K562 (cell line): ENCODE results near the gene TUBA1B. TPM values are rescaled to one million over a fixed set of nuclear protein-coding genes. Genes with fewer than 3 reads are reported as not detected.

Source experiments
- BCL6 ChIP-seq: fragments of 250-450 bp; sonication (Bioruptor Pico); IDR thresholded peaks from 2 replicates; pipeline ENCODE4 v1.4.0; 2020
- CHD2 ChIP-seq: IDR thresholded peaks from 2 replicates; pipeline ENCODE4 v1.6.1; 2011; ENCODE audit warnings: low read depth, low read length
- CTBP1 ChIP-seq: fragments of 450-650 bp; IDR thresholded peaks from 2 replicates; pipeline ENCODE4 v1.6.1; 2016; ENCODE audit warnings: borderline replicate concordance
- ESRRB ChIP-seq: fragments of 250-450 bp; sonication (Bioruptor Pico); IDR thresholded peaks from 2 replicates; pipeline ENCODE4 v1.5.0; 2020; ENCODE audit warnings: mild to moderate bottlenecking, moderate library complexity, borderline replicate concordance
- FOXP1 ChIP-seq: sonication (generic); formaldehyde crosslinking; IDR thresholded peaks from 2 replicates; pipeline ENCODE4 v1.8.0; 2022; ENCODE audit warnings: mild to moderate bottlenecking, missing genetic modification reagents
- GTF2A2 ChIP-seq: IDR thresholded peaks from 2 replicates; pipeline ENCODE4 v1.6.1; 2016; ENCODE audit warnings: mild to moderate bottlenecking, missing genetic modification characterization, missing compliant biosample characterization
- HNRNPH1 ChIP-seq: fragments of 200-400 bp; formaldehyde crosslinking; optimal IDR thresholded peaks from 2 replicates; pipeline ENCODE3; 2017; ENCODE audit warnings: low read depth, mild to moderate bottlenecking, low read length, moderate library complexity
- KDM4B ChIP-seq, 2 experiments: fragments of 450-650 bp in 1 of 2; sonication (generic) in 1 of 2; IDR thresholded peaks; 2 replicates each; pipeline ENCODE4 v1.6.1; 2016 to 2017; ENCODE audit warnings: borderline replicate concordance in 2 of 2, antibody characterized with exemption in 1 of 2, low read depth in 1 of 2, mild to moderate bottlenecking in 1 of 2
- PHF21A ChIP-seq: fragments of 450-650 bp; IDR thresholded peaks from 2 replicates; pipeline ENCODE4 v1.6.1; 2017; ENCODE audit warnings: low read depth, borderline replicate concordance
- TCF7L2 ChIP-seq: fragments of 150-350 bp; IDR thresholded peaks from 2 replicates; pipeline ENCODE4 v1.6.1; 2016; ENCODE audit warnings: low read depth, mild to moderate bottlenecking, low read length, moderate library complexity
- XRCC3 ChIP-seq: fragments of 450-650 bp; IDR thresholded peaks from 2 replicates; pipeline ENCODE4 v1.6.1; 2017; ENCODE audit warnings: mild to moderate bottlenecking, moderate library complexity
- YY1 ChIP-seq, 3 experiments: IDR thresholded peaks; 2 replicates each; pipeline ENCODE4 v1.6.1; 2011; ENCODE audit warnings: low read length in 2 of 3, mild to moderate bottlenecking in 2 of 3, moderate library complexity in 2 of 3, borderline replicate concordance in 1 of 3, control low read depth in 1 of 3, low read depth in 1 of 3; ENCODE audit not compliant: insufficient read depth in 3 of 3, insufficient replicate concordance in 2 of 3, control insufficient read depth in 1 of 3, insufficient read length in 1 of 3; ENCODE audit errors: extremely low read depth in 1 of 3
- ZFP91 ChIP-seq: sonication (generic); formaldehyde crosslinking; IDR thresholded peaks from 2 replicates; pipeline ENCODE4 v1.8.0; 2022; ENCODE audit warnings: mild to moderate bottlenecking, missing genetic modification reagents
- ZNF253 ChIP-seq: fragments of 250-450 bp; sonication (Bioruptor Pico); conservative IDR thresholded peaks from 2 replicates; pipeline ENCODE4 v1.6.1; 2021; ENCODE audit warnings: mild to moderate bottlenecking
- ZSCAN32 ChIP-seq: fragments of 450-650 bp; formaldehyde crosslinking; IDR thresholded peaks from 2 replicates; pipeline ENCODE4 v1.4.0; 2020; ENCODE audit warnings: mild to moderate bottlenecking, moderate library complexity
- polyA plus RNA-seq, 8 experiments: library from polyadenylated mRNA; depleted of rRNA in 4 of 8; stranded (reverse) in 5 of 8; unstranded in 3 of 8; fragments of >200 nt; fragmentation: Nextera tagmentation in 2 of 8; fragmentation: Illumina TruSeq in 1 of 8; extraction: Ambion mirVana in 2 of 8; extraction: Trizol in 1 of 8; gene quantifications; 2 replicates each; pipeline versions ENCODE4 v1.2.1 to v1.2.3, GENCODE V29; 2011 to 2014; ENCODE audit warnings: inconsistent platforms in 1 of 8, missing spikeins in 1 of 8
- total RNA-seq, 7 experiments: library from RNA; depleted of rRNA in 6 of 7; stranded (reverse); fragments of >200 nt in 6 of 7; fragmentation: Illumina TruSeq in 2 of 7; extraction: Trizol in 2 of 7; gene quantifications; 2 replicates each; pipeline versions ENCODE4 v1.2.1 to v1.2.3, GENCODE V29; 2011 to 2021; ENCODE audit warnings: low replicate concordance in 1 of 7
- TF ChIP-seq, protein P1 (sequence below): fragments of 250-450 bp; sonication (Bioruptor Pico); IDR thresholded peaks from 2 replicates; pipeline ENCODE4 v1.4.0; 2020
- TF ChIP-seq, protein P2 (sequence below): sonication (generic); formaldehyde crosslinking; IDR thresholded peaks from 2 replicates; pipeline ENCODE4 v1.8.0; 2022; ENCODE audit warnings: mild to moderate bottlenecking, missing genetic modification reagents
- TF ChIP-seq, protein P3 (sequence below): fragments of 450-650 bp; IDR thresholded peaks from 2 replicates; pipeline ENCODE4 v1.6.1; 2016

The TUBA1B gene
- total and polyA plus RNA-seq, 9 of the 15 experiments (the other 6 are each of a cell fraction or from before 2014, with no cell fraction given), result 2,189 to 4,624 (median 2,628) TPM

GRCh38 chr12:49110464-49111155 is 20.6 kb downstream of the TUBA1B start, which contains the start of gene LMBR1L (continued):
- no peak; the same call in 1 of the 2 replicates for TF ChIP-seq CTBP1
- no peak for TF ChIP-seq ZSCAN32 (CRISPR knock-in tag)
- TF ChIP-seq, protein P1, sequence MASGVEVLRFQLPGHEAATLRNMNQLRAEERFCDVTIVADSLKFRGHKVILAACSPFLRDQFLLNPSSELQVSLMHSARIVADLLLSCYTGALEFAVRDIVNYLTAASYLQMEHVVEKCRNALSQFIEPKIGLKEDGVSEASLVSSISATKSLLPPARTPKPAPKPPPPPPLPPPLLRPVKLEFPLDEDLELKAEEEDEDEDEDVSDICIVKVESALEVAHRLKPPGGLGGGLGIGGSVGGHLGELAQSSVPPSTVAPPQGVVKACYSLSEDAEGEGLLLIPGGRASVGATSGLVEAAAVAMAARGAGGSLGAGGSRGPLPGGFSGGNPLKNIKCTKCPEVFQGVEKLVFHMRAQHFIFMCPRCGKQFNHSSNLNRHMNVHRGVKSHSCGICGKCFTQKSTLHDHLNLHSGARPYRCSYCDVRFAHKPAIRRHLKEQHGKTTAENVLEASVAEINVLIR, result peak; percentile 81
- no peak for TF ChIP-seq BCL6
- TF ChIP-seq ESRRB (CRISPR knock-in tag), result no peak
- peak; percentile 95 for TF ChIP-seq ZFP91
- TF ChIP-seq, protein P2, sequence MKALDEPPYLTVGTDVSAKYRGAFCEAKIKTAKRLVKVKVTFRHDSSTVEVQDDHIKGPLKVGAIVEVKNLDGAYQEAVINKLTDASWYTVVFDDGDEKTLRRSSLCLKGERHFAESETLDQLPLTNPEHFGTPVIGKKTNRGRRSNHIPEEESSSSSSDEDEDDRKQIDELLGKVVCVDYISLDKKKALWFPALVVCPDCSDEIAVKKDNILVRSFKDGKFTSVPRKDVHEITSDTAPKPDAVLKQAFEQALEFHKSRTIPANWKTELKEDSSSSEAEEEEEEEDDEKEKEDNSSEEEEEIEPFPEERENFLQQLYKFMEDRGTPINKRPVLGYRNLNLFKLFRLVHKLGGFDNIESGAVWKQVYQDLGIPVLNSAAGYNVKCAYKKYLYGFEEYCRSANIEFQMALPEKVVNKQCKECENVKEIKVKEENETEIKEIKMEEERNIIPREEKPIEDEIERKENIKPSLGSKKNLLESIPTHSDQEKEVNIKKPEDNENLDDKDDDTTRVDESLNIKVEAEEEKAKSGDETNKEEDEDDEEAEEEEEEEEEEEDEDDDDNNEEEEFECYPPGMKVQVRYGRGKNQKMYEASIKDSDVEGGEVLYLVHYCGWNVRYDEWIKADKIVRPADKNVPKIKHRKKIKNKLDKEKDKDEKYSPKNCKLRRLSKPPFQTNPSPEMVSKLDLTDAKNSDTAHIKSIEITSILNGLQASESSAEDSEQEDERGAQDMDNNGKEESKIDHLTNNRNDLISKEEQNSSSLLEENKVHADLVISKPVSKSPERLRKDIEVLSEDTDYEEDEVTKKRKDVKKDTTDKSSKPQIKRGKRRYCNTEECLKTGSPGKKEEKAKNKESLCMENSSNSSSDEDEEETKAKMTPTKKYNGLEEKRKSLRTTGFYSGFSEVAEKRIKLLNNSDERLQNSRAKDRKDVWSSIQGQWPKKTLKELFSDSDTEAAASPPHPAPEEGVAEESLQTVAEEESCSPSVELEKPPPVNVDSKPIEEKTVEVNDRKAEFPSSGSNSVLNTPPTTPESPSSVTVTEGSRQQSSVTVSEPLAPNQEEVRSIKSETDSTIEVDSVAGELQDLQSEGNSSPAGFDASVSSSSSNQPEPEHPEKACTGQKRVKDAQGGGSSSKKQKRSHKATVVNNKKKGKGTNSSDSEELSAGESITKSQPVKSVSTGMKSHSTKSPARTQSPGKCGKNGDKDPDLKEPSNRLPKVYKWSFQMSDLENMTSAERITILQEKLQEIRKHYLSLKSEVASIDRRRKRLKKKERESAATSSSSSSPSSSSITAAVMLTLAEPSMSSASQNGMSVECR (CRISPR knock-in tag), result peak; percentile 90
- TF ChIP-seq FOXP1 (CRISPR knock-in tag), result no peak
- TF ChIP-seq YY1 (IDR thresholded peaks at IDR 0.05; ENCODE audit: borderline replicate concordance in 1 of 3, control insufficient read depth in 1 of 3, extremely low read depth in 1 of 3, insufficient read depth in 3 of 3, insufficient read length in 1 of 3, insufficient replicate concordance in 2 of 3, low read depth in 1 of 3, low read length in 2 of 3), result peak in 2 of 3 experiments; percentile 71 to 83
- TF ChIP-seq CHD2, result peak; percentile 78
- TF ChIP-seq KDM4B (IDR thresholded peaks at IDR 0.05; ENCODE audit: borderline replicate concordance in 2 of 2, low read depth in 1 of 2), result no peak
- no peak for TF ChIP-seq PHF21A
- TF ChIP-seq TCF7L2, result no peak
- no peak for TF ChIP-seq GTF2A2 (tag)
- no peak for TF ChIP-seq XRCC3
- TF ChIP-seq, protein P3, sequence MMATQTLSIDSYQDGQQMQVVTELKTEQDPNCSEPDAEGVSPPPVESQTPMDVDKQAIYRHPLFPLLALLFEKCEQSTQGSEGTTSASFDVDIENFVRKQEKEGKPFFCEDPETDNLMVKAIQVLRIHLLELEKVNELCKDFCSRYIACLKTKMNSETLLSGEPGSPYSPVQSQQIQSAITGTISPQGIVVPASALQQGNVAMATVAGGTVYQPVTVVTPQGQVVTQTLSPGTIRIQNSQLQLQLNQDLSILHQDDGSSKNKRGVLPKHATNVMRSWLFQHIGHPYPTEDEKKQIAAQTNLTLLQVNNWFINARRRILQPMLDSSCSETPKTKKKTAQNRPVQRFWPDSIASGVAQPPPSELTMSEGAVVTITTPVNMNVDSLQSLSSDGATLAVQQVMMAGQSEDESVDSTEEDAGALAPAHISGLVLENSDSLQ, result peak; percentile 99
- no peak for TF ChIP-seq ZNF253 (CRISPR knock-in tag)
- no peak for TF ChIP-seq HNRNPH1
